Effector memory CD4-positive, alpha-beta T cell (primary cell): ENCODE data around the gene NQO2.
"Not testable (repeated sequence)": the region's sequence is repeated elsewhere in the genome, so short reads cannot be mapped to it uniquely, and the experiment has no call there.

ENCODE experiments used
- DNase-seq, 3 donors: peaks; one replicate each; pipeline ENCODE4 v3.0.0-alpha.2; 2020
- H3K27ac ChIP-seq: 2 replicates; pipeline ENCODE4 v1.7.0; 2013; ENCODE audit warnings: mild to moderate bottlenecking, low read length, moderate library complexity; ENCODE audit not compliant: insufficient read depth, poor library complexity, severe bottlenecking
- H3K27me3 ChIP-seq: replicated peaks from 2 replicates; pipeline ENCODE4 v1.7.0; 2013; ENCODE audit warnings: mild to moderate bottlenecking, low read length; ENCODE audit not compliant: insufficient read depth, control insufficient read depth, poor library complexity, severe bottlenecking
- H3K36me3 ChIP-seq: 2 replicates; pipeline ENCODE4 v1.7.0; 2013; ENCODE audit warnings: mild to moderate bottlenecking, low read length, moderate library complexity; ENCODE audit not compliant: control insufficient read depth, insufficient read depth
- H3K4me1 ChIP-seq: 2 replicates; pipeline ENCODE4 v1.7.0; 2013; ENCODE audit warnings: low read length, mild to moderate bottlenecking; ENCODE audit not compliant: control insufficient read depth, insufficient read depth, poor library complexity, severe bottlenecking
- H3K4me3 ChIP-seq: 2 replicates; pipeline ENCODE4 v1.7.0; 2013; ENCODE audit warnings: low read length, low read depth, mild to moderate bottlenecking; ENCODE audit not compliant: insufficient read depth, poor library complexity, severe bottlenecking
- H3K9me3 ChIP-seq: 2 replicates; pipeline ENCODE4 v1.7.0; 2013; ENCODE audit warnings: mild to moderate bottlenecking, low read length, moderate library complexity; ENCODE audit not compliant: control insufficient read depth

NQO2 gene

GRCh38 chr6:2969549-2969948 is 30.1 kb upstream of the NQO2 start:
- Histone ChIP-seq H3K36me3 (no peaks in the 10 kb centered on the region), H3K4me3 (no peak overlapping the region), H3K9me3 (no peaks in the 10 kb centered on the region), H3K27me3 (no peaks in the 10 kb centered on the region), H3K27ac (no peak overlapping the region), H3K4me1 (peaks cover 4% of the 10 kb centered on the region)
- no peak for DNase-seq

GRCh38 chr6:2970034-2970685 is 29.5 kb upstream of the NQO2 start:
- H3K4me1 ChIP-seq, result peaks cover 4% of the 10 kb centered on the region
- H3K36me3 ChIP-seq, result no peaks in the 10 kb centered on the region
- no peaks in the 10 kb centered on the region for H3K27me3 ChIP-seq
- no peak for DNase-seq
- H3K9me3 ChIP-seq, result no peaks in the 10 kb centered on the region
- peak overlapping the region; percentile 78 for H3K4me3 ChIP-seq
- no peak overlapping the region for H3K27ac ChIP-seq

DNA sequence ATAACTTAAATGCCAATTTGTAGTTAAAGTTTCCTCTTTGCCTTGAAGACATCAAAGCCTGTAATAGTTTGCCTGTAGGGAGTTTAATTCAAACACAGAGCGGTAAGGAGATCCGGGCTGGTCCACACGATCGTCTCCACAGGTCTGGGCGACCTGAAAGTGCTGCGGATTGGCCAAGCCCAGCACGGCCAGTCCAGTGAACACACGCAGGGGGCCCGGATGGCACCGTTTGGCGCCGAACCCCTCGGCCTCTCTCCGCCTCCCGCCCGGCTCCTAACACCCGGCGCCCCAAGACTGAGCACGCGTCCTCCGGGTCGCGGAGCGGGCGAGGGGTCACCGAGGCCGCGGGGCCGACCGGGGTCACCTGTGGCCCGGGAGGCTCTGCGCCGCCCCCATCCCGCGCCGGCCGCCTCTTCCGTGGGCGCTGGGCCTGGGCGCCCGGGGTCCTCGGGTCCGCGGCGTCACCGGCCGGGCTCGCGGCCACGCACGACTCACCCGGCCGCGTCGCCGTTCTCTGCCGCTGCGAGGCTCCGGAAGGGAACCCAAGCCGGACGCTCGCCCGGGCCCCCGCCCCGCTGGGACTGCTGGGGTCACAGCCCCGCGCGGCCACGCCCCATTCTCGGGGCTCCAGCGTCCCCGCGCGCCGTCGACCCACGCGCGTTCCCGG is 28.8 kb upstream of the NQO2 start:
- H3K27me3 ChIP-seq, result no peaks in the 10 kb centered on the region
- no peaks in the 10 kb centered on the region for H3K36me3 ChIP-seq
- H3K4me3 ChIP-seq, result peak overlapping the region; percentile 78
- H3K9me3 ChIP-seq, result no peaks in the 10 kb centered on the region
- peak overlapping the region; percentile 61 for H3K27ac ChIP-seq
- H3K4me1 ChIP-seq, result peaks cover 4% of the 10 kb centered on the region
- DNase-seq, result peak in 2 of 3 donors; percentile 14 to 24

GRCh38 chr6:2971420-2972218 is 28.1 kb upstream of the NQO2 start, which contains the start of gene SERPINB6:
Gene SERPINB6 (minus strand): TSS chr6:2971567. CDS start chr6:2959332, 12,235 bp downstream.
- Histone ChIP-seq H3K27ac (peak within 1 kb of the TSS; percentile 61), H3K4me1 (peaks cover 4% of the 10 kb centered on the region), H3K36me3 (no peaks in the 10 kb centered on the region), H3K27me3 (no peaks in the 10 kb centered on the region), H3K9me3 (no peaks in the 10 kb centered on the region), H3K4me3 (peak within 1 kb of the TSS; percentile 78)
- peak in 1 of 3 donors; percentile 20 for DNase-seq

DNA sequence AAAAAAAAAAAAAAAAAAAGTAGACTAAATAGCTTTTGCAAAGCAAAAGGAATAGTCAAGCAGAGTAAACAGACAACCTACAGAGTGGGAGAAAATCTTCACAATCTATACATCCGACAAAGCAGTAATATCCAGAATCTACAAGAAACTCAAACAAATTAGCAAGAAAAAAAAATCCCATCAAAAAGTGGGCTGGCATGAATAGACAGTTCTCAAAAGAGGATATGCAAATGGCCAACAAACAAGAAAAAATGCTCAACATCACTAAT is 27.5 kb upstream of the NQO2 start:
- not testable (repeated sequence) for DNase-seq, H3K9me3 ChIP-seq, H3K4me1 ChIP-seq, H3K36me3 ChIP-seq, H3K27me3 ChIP-seq, H3K27ac ChIP-seq
- peak overlapping the region; percentile 78 for H3K4me3 ChIP-seq

DNA sequence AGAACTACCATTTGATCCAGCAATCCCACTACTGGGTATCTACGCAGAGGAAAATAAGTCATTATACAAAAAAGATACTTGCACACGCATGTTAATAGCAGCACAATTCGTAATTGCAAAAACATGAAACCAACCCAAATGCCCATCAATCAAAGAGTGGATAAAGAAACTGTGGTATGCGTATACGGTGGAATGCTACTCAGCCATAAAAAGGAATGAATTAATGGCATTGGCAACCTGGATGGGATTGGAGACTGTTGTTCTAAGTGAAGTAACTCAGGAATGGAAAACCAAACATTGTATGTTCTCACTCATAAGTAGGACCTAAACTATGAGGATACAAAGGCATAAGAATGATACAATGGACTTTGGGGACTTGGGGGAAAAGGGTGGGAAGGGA is 27.0 kb upstream of the NQO2 start:
- not testable (repeated sequence) for H3K4me1 ChIP-seq, H3K9me3 ChIP-seq, DNase-seq, H3K27me3 ChIP-seq, H3K36me3 ChIP-seq, H3K27ac ChIP-seq, H3K4me3 ChIP-seq

GRCh38 chr6:2973180-2973579 is 26.5 kb upstream of the NQO2 start:
- not testable (repeated sequence) for H3K36me3 ChIP-seq, H3K4me3 ChIP-seq, H3K27ac ChIP-seq, H3K9me3 ChIP-seq, DNase-seq, H3K4me1 ChIP-seq, H3K27me3 ChIP-seq

GRCh38 chr6:2973676-2974075 is 26.0 kb upstream of the NQO2 start:
- Histone ChIP-seq H3K9me3 (no peaks in the 10 kb centered on the region), H3K27me3 (no peaks in the 10 kb centered on the region), H3K36me3 (no peaks in the 10 kb centered on the region), H3K4me3 (no peak overlapping the region), H3K4me1 (peaks cover 4% of the 10 kb centered on the region), H3K27ac (no peak overlapping the region)
- no peak for DNase-seq

DNA sequence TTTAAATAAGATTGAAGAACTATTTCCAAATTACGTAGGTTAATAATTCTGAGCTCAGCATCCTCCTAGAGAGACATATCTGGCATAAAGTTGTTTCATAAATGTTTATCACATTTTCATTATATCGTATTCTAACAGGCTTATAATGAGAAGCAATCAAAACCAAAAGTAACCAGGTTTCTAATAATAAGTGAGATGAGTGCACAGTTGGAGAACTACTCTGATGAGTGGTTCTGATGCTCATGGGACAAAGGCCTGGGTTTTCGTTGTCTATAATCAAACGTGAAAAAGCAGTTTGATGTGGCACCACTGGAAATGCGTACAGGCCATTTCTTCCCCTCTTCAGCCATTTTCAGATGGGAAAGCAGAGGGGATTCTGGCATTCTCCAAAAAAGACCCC is 23.6 kb upstream of the NQO2 start:
- Histone ChIP-seq H3K9me3 (no peaks in the 10 kb centered on the region), H3K36me3 (no peaks in the 10 kb centered on the region), H3K27ac (no peak overlapping the region), H3K27me3 (no peaks in the 10 kb centered on the region), H3K4me1 (peaks cover 4% of the 10 kb centered on the region), H3K4me3 (no peak overlapping the region)
- no peak for DNase-seq

GRCh38 chr6:2976571-2977085 is 23.1 kb upstream of the NQO2 start:
- Histone ChIP-seq H3K4me1 (peaks cover 3% of the 10 kb centered on the region), H3K27ac (no peak overlapping the region), H3K9me3 (no peaks in the 10 kb centered on the region), H3K36me3 (no peaks in the 10 kb centered on the region), H3K27me3 (no peaks in the 10 kb centered on the region), H3K4me3 (no peak overlapping the region)
- no peak for DNase-seq
